ENCODE results near the gene CSNK1A1. TPM values are rescaled to one million over a fixed set of nuclear protein-coding genes. Genes with fewer than 3 reads are reported as not detected.
"Not testable (repeated sequence)": the region's sequence is repeated elsewhere in the genome, so short reads cannot be mapped to it uniquely, and the experiment has no call there.

CSNK1A1 gene
- total RNA-seq, 1 experiment from 2014 or later: 263 TPM

- H3K4me2 ChIP-seq (ENCODE audit: low read length): no peak overlapping the region
- H2AFZ ChIP-seq (ENCODE audit: low read depth, low read length, poor library complexity, severe bottlenecking): no peak overlapping the region
- H3K79me2 ChIP-seq (ENCODE audit: insufficient read depth, low read length): peaks cover 98% of the 10 kb centered on the region
- peaks cover 0 to 15% of the 10 kb centered on the region in 2 experiments; a peak in 2 of 4 replicates for H3K4me1 ChIP-seq (ENCODE audit: control insufficient read depth in 1 of 2, insufficient read depth in 2 of 2, low read length in 2 of 2)
- ChIA-PET POLR2A (no interaction called here), CTCF (no interaction called here), RAD21 (ENCODE audit: low non-redundant PET in 1 of 2, low total read pairs in 2 of 2, uncharacterized antibody in 2 of 2, unreplicated experiment in 2 of 2) (no interaction called here)
- no peaks in the 10 kb centered on the region for H3K9me3 ChIP-seq (ENCODE audit: control insufficient read depth in 1 of 2, insufficient read depth in 1 of 2, low read depth in 1 of 2, low read length in 2 of 2)
- no peak overlapping the region for H3K9ac ChIP-seq (ENCODE audit: low read length)
- H3K27ac ChIP-seq (ENCODE audit: low read depth, low read length): no peak overlapping the region
- TF ChIP-seq ATF3 (IDR thresholded peaks at IDR 0.05) (no peak), POLR2A (IDR thresholded peaks at IDR 0.05; ENCODE audit: borderline replicate concordance, extremely low read depth, insufficient read depth, insufficient read length) (no peak)
- H3K9me2 ChIP-seq (ENCODE audit: insufficient read depth): no peaks in the 10 kb centered on the region
- H3K4me3 ChIP-seq (replicated peaks in 1 of 2; ENCODE audit: low read depth in 1 of 2, low read length in 2 of 2): no peak overlapping the region
- no peak for ATAC-seq
- H3K36me3 ChIP-seq (ENCODE audit: control insufficient read depth in 1 of 2, insufficient read depth in 2 of 2, low read length in 2 of 2): peaks cover 18 to 19% of the 10 kb centered on the region in 2 experiments; a peak in 3 of 4 replicates
- no peak for DNase-seq (ENCODE audit: low read depth, low spot score)
- peaks cover 31% of the 10 kb centered on the region for H4K20me1 ChIP-seq (ENCODE audit: insufficient read depth)
- intact Hi-C loops (cut with micrococcal nuclease): no loop called here
- no peaks in the 10 kb centered on the region for H3K27me3 ChIP-seq (ENCODE audit: insufficient read depth, low read length)
- no TSS peak for BruUV-seq (replicated peaks)
Measured at GRCh38 chr5:149537374-149537975, 13.8 kb downstream of the CSNK1A1 start.

- CTCF ChIA-PET: not testable (repeated sequence)
- H4K20me1 ChIP-seq (ENCODE audit: insufficient read depth): peaks cover 37% of the 10 kb centered on the region
- POLR2A ChIA-PET: interaction anchor here (1.1 to 1.9 kb wide), 3 partner anchors 12 to 27 kb away, joined by 3 to 5 read pairs (median 4); partner anchors contain the start of gene CSNK1A1
Measured at GRCh38 chr5:149535787-149536186, 15.5 kb downstream of the CSNK1A1 start.

More at GRCh38 chr5:149535787-149536186, 15.5 kb downstream of the CSNK1A1 start:
- H3K9me3 ChIP-seq (ENCODE audit: control insufficient read depth in 1 of 2, insufficient read depth in 1 of 2, low read depth in 1 of 2, low read length in 2 of 2); H2AFZ ChIP-seq (ENCODE audit: low read depth, low read length, poor library complexity, severe bottlenecking); H3K4me2 ChIP-seq (ENCODE audit: low read length); ATAC-seq; H3K27me3 ChIP-seq (ENCODE audit: insufficient read depth, low read length); RAD21 ChIA-PET (ENCODE audit: low non-redundant PET in 1 of 2, low total read pairs in 2 of 2, uncharacterized antibody in 2 of 2, unreplicated experiment in 2 of 2); H3K4me3 ChIP-seq (replicated peaks in 1 of 2; ENCODE audit: low read depth in 1 of 2, low read length in 2 of 2); H3K9ac ChIP-seq (ENCODE audit: low read length); H3K27ac ChIP-seq (ENCODE audit: low read depth, low read length); BruUV-seq (replicated peaks); H3K9me2 ChIP-seq (ENCODE audit: insufficient read depth); intact Hi-C loops (cut with micrococcal nuclease); DNase-seq (ENCODE audit: low read depth, low spot score): not testable (repeated sequence)
- peaks cover 18 to 19% of the 10 kb centered on the region in 2 experiments; a peak in 3 of 4 replicates for H3K36me3 ChIP-seq (ENCODE audit: control insufficient read depth in 1 of 2, insufficient read depth in 2 of 2, low read length in 2 of 2)
- H3K79me2 ChIP-seq (ENCODE audit: insufficient read depth, low read length): peaks cover 100% of the 10 kb centered on the region
- H3K4me1 ChIP-seq (ENCODE audit: control insufficient read depth in 1 of 2, insufficient read depth in 2 of 2, low read length in 2 of 2): peaks cover 0 to 18% of the 10 kb centered on the region in 2 experiments; a peak in 2 of 4 replicates
